ENCODE measurements around the gene RPS6KA5.

- TF ChIP-seq CTCF (IDR thresholded peaks at IDR 0.05 in 4 of 5, conservative IDR thresholded peaks at IDR 0.05 in 1 of 5): no peak
- no peak for TF ChIP-seq POLR2A (IDR thresholded peaks at IDR 0.05)
These were observed 185.8 kb downstream of the RPS6KA5 start for GRCh38 chr14:90874599-90874998.

All from gastrocnemius medialis (tissue), 4 donors.